ENCODE measurements around the gene ASPG.

DNA sequence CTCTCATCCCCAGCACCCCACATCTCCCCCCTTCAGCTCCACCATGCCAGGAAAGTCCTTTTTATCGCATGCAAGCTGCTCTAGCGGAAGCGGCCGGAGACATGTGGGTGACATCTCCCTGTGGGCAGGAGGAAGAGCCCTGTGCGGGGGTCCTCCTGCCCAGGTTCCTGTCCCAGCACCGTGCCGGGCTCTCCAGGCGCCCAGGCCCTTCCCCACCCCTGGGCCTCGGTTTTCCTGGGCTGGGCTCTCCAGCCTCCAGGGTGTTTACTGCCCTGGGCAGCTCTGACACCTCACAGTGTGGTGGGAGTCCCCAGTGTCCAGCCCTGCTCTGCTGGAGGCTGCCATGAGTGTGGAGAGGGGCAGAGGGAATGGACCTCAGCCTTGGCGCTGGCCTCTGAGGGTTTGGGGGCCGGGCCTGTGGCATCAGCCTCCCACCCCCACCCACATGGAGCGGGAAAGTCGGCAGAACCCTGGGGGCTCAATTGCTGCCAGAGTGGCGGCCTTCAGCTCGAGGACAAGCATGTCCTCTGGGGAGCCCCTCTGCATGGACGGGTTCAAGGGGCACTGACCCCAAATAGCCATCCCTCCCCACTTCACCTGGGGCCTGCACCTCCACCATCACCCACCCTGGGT lies 16.9 kb downstream of the ASPG start:
- TF ChIP-seq, protein P1, sequence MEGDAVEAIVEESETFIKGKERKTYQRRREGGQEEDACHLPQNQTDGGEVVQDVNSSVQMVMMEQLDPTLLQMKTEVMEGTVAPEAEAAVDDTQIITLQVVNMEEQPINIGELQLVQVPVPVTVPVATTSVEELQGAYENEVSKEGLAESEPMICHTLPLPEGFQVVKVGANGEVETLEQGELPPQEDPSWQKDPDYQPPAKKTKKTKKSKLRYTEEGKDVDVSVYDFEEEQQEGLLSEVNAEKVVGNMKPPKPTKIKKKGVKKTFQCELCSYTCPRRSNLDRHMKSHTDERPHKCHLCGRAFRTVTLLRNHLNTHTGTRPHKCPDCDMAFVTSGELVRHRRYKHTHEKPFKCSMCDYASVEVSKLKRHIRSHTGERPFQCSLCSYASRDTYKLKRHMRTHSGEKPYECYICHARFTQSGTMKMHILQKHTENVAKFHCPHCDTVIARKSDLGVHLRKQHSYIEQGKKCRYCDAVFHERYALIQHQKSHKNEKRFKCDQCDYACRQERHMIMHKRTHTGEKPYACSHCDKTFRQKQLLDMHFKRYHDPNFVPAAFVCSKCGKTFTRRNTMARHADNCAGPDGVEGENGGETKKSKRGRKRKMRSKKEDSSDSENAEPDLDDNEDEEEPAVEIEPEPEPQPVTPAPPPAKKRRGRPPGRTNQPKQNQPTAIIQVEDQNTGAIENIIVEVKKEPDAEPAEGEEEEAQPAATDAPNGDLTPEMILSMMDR (IDR thresholded peaks at IDR 0.05) = no peak
- TF ChIP-seq ZFX (IDR thresholded peaks at IDR 0.05; ENCODE audit: borderline replicate concordance) = no peak
